ENCODE results near the gene CYP20A1.
"Not testable (repeated sequence)": the region's sequence is repeated elsewhere in the genome, so short reads cannot be mapped to it uniquely, and the experiment has no call there.

Gene CYP20A1

DNA sequence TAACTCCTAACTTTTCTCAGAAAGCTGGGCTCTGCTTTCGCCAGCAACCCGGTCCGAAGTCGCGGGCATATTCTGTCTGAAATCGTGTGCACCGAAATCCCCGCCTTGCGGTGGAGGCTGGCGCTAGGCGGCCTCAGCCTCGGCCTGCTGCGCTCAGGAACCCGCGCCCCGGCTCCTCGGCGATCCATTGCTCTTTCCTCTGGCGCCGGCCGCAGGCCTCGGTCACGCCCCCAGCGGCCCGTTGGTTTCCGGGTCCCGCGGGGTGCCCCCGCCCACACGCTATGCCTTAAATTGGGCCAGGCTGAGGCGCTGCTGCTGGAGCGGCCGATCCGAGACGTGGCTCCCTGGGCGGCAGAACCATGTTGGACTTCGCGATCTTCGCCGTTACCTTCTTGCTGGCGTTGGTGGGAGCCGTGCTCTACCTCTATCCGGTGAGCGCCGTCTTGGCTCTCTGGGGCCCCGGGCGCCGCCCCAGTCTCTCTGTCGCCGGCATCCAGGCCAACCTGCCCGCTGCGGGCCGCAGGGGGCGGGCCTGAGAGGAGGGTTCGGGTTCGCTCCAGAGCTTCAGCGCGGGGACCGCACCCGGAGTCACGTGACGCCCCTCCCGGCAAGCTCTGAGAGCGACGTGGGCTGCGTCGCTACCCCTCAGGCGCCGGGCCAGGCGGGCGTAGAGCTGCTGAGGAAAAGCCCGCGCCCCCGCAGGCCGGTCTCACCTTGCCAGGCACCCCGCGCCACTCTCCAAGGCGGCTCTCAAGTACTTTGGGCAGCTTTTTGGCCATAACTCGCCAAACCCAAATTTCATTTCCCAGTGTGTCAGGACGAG, at the start of gene CYP20A1:
CYP20A1 (plus strand) TSS at position 315 of the 823 bp plus-strand sequence; CDS start at position 360, 45 bp downstream.
- DNase-seq (ENCODE audit: low read depth), result peak; percentile 76

DNA sequence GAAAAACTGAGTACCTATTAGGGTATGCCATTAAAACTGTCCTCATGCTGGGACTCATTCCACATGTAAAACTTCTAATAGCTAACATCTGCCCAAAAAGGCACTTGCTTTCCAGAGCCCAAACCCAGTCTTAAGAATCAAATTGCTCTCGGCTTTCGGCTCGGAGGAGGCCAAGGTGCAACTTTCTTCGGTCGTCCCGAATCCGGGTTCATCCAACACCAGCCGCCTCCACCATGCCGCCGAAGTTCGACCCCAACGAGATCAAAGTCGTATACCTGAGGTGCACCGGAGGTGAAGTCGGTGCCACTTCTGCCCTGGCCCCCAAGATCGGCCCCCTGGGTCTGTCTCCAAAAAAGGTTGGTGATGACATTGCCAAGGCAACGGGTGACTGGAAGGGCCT, 48.3 kb upstream of the CYP20A1 start:
- DNase-seq (ENCODE audit: low read depth), result not testable (repeated sequence)

GRCh38 chr2:203191026-203191425, 47.8 kb upstream of the CYP20A1 start:
- not testable (repeated sequence) for DNase-seq (ENCODE audit: low read depth)

DNA sequence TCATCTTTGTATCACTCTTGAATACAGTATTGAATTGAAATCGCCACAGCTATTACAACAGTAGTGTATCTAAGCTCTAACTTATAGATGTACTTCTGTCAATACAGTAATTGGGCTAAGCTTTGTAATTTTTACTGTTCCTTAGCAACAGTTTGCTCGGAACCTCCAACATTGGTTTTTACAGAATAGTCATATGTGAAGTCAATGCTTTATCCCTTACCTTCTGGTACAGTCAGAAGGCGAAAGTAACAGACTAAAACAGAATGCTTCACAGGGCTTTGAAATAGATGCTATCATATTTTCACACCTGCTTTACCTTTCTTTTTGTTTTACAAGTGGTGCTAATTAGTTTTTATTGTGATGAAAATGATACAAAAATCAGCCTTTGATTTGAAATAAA, 46.9 kb upstream of the CYP20A1 start:
- DNase-seq (ENCODE audit: low read depth), result no peak

DNA sequence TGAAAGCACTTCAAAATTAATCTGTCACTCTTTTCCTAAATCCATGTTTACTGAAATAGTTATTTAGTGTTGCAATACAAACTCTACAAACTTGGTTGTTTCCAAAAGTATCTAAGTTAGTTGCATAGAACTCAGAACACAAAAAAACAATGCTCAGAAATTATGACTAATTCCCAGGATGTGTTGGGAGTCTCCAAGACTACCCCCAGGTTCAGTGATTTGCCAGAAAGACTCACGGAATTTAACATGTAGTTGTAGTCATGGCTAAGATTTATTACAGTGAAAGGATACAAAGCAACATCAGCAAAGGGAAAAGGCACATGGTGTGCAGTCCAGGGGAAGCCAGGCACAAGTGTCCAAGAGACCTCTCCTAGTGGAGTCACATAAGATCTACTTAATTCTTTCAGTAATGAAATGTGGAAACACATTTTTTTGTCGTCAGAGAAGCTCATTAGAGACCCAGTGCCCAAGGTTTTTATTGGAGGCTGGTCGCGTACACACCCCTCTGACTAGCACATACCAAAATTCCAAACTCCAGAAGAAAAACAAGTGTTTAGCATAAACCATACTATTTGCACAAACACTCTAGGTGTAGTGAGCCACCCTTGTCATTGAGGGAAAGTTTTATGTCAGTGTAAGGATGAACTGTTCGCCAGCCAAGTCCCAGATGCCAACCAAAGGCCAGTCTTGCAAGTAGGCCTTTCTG, 43.3 kb upstream of the CYP20A1 start:
- DNase-seq (ENCODE audit: low read depth), result no peak

- DNase-seq (ENCODE audit: low read depth), result no peak
Measured at GRCh38 chr2:203200866-203201265, 38.0 kb upstream of the CYP20A1 start.

GRCh38 chr2:203201426-203201825, 37.4 kb upstream of the CYP20A1 start:
- no peak for DNase-seq (ENCODE audit: low read depth)

DNA sequence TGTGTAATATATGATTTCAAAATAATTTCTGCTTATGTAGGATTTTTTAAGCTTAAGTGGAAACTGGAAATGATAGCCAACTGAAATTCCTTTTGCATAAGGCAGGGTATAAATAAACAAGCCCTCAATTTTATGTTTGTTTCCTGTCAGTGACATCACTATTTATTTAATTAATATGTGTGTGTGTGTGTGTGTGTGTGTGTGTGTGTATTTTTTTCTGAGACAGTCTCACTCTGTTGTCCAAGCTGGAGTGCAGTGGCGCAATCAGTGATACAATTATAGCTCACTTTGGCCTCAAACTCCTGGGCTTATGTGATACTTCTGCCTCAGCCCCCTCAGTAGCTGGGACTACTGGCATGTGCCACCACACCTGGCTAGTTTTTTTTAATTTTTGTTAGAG, 29.3 kb upstream of the CYP20A1 start:
- DNase-seq (ENCODE audit: low read depth), result no peak

GRCh38 chr2:203225423-203226039, 13.3 kb upstream of the CYP20A1 start:
- DNase-seq (ENCODE audit: low read depth), result no peak

- DNase-seq (ENCODE audit: low read depth), result not testable (repeated sequence)
Measured at GRCh38 chr2:203229674-203230073, 9.1 kb upstream of the CYP20A1 start.

- DNase-seq (ENCODE audit: low read depth), result no peak
Measured at GRCh38 chr2:203237346-203238238, 1.2 kb upstream of the CYP20A1 start.

DNA sequence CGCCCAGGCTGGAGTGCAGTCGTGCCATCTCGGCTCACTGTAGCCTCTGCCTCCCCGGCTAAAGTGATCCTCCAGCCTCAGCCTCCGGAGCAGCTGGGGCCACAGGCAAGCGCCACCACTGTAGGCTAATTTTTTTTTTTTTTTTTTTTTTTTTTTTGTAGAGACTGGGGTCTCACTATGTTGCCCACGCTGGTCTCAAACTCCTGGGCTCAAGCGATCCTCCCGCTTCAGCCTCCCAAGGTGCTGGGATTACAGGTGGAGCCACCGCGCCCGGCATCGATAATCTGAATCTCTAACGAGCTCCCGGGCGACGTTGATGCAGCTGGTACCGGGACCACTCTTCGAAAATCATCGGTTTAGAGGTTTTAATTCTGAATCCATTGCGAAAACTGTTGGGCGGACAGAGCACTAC, 520 bp upstream of the CYP20A1 start:
- no peak for DNase-seq (ENCODE audit: low read depth)

- DNase-seq (ENCODE audit: low read depth), result no peak
Measured at GRCh38 chr2:203240491-203240890, 1.7 kb downstream of the CYP20A1 start.

GRCh38 chr2:203242518-203242917, 3.7 kb downstream of the CYP20A1 start:
- DNase-seq (ENCODE audit: low read depth), result no peak

DNA sequence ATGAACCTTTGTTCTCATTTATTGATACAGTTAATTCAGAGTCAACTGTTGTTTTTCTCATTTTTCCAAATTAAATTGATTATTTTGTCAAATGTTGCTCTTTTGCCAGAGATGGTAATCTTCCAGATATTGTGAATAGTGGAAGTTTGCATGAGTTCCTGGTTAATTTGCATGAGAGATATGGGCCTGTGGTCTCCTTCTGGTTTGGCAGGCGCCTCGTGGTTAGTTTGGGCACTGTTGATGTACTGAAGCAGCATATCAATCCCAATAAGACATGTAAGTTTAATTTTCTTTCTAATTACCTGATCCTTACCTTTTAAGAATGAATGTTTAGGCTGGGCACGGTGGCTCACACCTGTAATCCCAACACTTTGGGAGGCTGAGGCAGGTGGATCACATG, 7.8 kb downstream of the CYP20A1 start:
- no peak for DNase-seq (ENCODE audit: low read depth)

- no peak for DNase-seq (ENCODE audit: low read depth)
Measured at GRCh38 chr2:203252818-203253217, 14.0 kb downstream of the CYP20A1 start.

DNA sequence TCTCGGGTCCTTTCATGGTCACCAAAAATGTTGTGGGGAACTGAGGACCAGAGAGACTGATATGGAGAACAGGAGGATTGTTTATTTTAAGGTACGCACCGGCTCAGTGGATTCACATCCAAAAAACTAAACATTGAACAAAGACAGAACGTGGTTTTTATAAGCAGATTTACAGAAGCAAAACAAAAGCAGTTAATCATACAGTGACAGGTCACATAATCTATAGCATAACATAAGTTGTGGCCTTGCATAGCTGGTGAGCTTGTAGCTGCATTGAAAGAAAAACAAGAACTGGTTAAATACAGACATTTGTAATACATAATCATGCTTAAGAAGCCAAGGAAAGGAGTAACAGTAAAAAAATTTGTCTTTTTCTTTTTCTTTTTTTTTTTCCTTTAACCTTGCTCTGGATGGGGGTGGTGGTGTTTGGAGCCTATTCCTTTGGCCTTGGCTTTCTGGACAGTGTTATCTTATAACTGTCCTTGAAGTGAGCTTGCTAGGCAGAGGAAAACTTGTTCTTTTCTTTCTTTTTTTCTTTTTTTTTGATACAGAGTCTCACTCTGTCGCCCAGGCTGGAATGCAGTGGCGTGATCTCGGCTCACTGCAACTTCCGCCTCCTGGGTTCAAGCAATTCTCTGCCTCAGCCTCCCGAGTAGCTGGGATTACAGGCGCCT, 14.7 kb downstream of the CYP20A1 start:
- DNase-seq (ENCODE audit: low read depth), result not testable (repeated sequence)

DNA sequence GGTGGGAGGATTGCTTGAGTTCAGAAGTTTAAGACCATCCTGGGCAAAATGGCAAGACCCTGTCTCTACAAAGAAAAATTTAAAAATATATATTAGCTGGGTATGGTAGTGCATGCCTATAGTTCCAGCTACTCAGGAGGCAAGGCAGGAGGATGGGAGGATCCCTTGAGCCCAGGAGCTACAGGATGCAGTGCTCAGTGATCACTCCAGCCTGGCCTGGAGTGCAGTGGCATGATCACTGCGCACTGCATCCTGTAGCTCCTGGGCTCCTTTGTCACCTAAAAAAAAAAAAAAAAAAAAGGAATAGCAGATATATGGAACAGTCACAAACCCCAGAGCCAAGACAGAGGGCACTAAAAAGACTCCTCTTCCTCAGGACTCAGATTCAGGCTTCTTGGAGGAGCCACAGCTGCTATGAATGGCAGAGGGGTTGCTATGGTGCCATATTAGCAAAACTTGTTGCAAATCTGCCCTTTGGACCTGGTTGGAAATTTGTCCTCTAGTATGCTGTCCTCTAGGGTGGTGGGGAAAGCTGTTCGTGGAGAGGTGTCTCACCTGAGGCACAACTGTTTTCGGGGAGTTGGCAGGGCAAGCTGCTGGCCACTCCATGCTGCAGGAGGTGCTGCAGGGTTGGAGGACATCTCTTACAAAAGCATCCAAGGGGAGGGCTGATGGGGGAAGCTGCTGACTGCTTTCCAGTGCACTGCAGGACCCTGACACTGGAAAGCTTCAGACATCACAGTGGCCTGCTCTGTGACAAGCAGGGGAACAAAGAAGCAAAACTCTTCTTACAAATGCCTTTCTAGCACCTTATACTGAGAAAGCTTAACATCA, 22.7 kb downstream of the CYP20A1 start:
- no peak for DNase-seq (ENCODE audit: low read depth)

DNA sequence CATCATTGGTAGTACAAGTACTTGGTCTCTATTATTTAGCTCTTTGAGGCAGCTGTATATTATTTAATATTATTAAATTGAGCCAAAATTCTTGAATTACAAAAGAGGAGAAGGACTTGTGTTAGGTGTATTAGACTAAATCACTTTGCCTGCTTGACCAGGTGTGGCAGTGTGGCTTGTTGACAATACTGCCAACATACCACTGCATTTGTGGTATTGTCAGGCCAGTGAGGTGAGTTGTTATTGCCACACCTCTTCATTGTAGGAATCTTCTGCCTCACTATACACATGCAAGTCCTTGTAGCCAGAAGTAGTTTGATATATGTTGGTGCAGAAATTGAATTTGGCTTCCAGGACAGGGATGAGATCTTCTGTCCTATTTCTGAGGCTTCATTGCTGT, 40.5 kb downstream of the CYP20A1 start:
- DNase-seq (ENCODE audit: low read depth), result no peak

DNA sequence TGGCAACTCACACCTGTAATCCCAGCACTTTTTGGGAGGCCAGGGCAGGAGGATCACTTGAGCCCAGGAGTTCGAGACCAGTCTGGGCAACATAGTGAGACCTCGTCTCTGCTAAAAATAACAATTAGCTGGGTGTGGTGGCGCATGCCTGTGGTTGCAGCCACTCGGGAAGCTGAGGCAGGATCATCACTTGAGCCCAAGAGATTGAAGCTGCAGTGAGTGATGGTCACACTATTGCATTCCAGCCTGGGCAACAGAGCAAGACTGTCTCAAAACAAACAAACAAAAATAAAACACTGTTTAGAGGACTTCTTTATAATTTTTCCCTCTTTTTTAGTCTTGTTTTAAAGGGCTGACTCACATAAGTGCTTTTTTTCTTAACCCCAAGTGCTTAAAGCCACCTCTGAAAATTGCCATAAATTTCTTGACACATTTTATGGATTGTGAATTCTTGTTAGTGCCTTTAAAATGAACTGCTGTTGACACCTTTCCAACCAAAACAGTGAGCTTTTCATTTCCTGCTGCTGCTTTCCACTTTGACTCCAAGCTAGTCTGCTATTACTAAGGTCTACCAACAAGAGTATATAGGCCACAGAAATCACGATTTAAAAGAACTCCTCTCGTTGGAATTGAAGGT, 41.7 kb downstream of the CYP20A1 start:
- DNase-seq (ENCODE audit: low read depth), result no peak

Measured in CMK (cell line).